ENCODE data around the gene ATXN1.
"Not testable (repeated sequence)": the region's sequence is repeated elsewhere in the genome, so short reads cannot be mapped to it uniquely, and the experiment has no call there.

ATXN1 gene

DNA sequence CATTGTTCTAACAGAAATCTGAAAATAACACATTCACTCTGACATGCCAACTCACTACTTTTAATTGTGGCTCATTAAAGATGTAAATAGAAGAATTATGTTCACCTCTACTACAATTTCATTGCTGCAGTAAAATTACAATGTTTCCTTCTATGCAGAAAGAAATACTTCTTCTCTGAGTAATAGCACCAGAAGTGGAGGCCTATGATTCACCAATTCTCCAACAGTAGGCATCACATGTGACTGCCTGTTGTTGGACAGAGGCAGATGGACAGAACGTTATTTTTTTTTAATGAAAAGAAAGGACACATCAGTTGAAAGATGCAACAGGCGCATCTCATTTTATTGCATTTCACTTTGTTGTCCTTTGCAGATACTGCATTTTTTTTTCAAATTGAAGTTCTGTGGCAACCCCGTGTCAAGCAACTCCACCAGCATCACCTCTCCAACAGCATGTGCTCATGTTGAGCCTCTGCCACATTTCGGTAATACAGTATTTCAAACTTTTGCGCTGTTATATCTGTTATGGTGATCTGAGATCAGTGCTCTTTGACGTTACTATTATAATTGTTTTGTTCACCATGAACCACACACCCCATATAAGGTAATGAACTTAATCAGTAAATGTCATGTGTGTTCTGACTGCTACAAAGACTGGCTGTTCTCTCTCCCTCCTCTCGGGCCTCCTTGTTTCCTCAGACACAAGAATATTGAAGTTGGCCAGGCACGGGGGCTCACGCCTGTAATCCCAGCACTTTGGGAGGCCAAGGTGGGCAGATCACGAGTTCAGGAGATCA is 121.4 kb downstream of the ATXN1 start:
- peak; percentile 66 for DNase-seq (ENCODE audit: low spot score)

DNA sequence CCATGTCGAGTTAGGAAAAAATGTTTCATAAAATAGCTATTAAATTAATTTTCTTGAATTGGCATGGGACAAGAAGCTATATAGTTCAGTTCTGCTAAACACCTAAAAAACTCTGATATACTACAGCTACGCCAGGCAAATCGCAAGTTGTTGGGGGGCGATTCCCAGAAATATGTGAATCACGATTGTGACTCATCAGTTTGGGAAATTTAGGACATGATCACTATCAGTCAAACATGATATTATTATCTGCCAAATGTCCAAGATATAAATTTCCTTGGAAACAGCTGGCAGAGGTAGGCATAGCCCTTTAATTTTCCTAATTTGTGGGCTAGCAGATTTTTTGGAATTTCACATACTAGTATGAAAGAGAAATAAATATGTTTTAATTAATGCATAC is 123.6 kb downstream of the ATXN1 start:
- DNase-seq (ENCODE audit: low spot score) = no peak

DNA sequence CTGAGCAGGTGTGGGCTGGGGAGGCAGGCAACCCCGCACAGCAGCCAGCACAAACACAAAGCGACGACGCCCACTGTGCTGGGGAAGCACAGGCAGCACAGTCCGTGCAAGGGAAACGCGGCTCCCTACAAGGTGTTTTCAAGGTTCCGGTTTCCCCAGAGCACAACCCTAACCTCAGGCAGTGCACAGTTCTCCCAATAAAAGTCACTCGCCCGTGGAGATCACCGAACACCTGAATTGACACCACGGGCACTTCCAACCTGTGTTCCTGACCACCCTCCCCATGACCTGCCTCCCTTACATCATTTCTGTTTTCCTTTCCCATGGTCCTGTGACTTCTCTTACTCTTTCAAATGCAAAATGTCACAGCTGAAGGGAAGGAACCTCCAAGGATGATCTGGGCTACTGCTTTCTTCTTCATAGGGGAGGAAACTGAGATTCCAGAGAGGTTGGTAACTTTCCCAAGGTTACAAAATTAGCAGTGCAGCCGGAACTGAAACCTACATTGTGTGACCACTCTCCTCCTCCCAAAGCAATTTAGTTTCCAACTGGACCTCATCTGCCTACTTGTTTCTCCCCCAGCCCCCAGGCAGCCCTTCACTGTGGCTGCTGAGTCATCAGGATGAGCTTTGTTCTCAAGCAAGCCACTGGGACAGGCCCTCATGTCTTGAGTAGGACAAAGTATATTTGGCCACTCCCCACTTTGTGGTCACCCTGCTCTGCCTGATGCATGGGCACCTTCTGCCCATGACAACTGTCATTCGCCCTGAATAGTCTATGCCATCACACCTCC is 125.3 kb downstream of the ATXN1 start:
- peak; percentile 43 for DNase-seq (ENCODE audit: low spot score)

DNA sequence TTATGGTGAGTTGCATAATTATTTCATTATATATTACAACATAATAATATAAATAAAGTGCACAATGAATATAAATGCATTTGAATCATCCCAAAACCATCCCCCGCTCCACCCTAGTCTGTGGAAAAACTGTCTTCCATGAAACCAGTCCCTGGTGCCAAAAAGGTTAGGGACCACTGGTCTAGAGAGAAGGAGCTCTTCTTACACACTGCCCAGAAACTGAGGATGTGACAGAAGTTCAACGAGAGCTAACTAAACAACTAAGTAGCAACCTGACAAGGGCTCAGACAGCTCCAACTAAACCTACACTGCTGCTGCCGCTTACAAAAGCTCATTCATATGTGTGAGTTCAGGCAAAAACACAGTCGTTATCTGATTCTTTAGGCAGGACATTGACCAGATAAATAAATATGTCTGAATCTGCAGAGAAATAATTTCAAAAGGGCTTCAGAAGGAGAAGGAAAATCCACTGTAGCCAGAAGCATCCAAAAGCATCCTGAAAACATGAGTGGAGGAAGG is 125.9 kb downstream of the ATXN1 start:
- no peak for DNase-seq (ENCODE audit: low spot score)

DNA sequence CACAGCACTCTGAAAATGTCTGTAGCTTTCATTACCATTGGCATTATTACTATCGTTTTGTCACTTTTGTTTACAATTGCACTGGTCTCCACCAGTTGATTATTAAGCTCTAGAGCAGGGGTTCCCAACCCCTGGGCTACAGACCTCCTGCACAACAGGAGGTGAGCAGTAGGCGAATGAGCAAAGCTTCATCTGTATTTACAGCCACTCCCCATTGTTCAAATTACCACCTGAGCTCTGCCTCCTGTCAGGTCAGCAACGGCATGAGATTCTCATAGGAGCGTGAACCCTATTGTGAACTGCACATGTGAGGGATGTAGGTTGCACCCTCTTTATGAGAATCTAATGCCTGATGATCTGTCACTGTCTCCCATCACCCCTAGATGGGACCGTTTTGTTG is 126.4 kb downstream of the ATXN1 start:
- DNase-seq (ENCODE audit: low spot score) = no peak

DNA sequence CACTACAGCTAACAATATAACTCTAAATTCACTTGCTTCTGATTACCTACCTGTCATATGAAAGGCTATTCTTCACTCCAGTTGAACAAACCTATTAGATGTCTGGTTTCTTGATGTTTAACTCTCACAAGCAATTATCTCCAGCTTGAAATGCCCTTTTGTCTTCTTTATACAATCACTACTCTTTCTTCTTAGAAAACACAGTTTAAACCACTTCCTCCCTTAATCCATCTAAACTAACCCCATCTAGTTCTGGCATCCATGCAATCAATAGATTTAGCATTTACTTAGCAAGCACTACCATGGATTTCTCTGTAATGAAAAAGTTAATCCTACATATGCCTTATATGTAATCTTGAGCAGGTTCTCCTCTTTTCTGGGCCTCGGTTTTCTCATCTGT is 127.3 kb downstream of the ATXN1 start:
- DNase-seq (ENCODE audit: low spot score) = no peak

DNA sequence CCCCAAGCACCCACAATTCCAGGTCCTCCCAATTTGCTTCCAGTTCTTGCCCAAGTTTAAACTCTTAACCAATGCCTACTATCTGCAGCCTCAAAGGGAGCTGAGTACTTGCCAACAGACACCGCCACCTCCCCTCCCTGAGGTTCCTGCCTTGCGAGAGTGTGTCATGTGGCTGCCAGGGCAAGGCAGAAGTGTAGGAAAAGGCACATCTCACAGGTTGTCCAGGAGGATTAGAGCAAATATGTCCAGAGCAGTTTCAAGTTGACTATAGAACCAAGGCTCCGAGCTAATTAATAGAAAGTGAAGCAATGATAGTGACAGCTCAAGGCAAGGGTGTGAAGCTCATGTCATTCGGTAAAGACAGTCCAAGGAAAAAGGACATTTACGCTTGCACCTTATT is 127.8 kb downstream of the ATXN1 start:
- no peak for DNase-seq (ENCODE audit: low spot score)

DNA sequence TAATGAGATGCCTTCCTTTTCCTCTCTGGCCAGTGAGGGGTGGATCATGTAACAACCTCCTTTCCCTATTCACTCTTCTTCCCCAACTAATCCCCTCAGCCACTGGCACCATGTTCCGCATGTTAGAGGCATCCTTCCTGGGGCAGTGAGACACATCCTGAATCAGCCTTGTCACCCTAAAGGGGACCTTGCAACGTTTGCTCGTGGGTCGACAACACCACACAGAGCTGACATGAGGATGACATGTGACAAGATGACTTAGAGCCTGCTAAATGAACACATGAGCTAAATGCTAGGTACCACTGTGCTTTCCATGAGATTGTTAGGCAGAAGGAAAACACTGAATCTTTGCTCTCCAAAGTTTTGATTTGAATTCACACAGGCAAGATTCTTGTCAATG is 129.2 kb downstream of the ATXN1 start:
- no peak for DNase-seq (ENCODE audit: low spot score)

DNA sequence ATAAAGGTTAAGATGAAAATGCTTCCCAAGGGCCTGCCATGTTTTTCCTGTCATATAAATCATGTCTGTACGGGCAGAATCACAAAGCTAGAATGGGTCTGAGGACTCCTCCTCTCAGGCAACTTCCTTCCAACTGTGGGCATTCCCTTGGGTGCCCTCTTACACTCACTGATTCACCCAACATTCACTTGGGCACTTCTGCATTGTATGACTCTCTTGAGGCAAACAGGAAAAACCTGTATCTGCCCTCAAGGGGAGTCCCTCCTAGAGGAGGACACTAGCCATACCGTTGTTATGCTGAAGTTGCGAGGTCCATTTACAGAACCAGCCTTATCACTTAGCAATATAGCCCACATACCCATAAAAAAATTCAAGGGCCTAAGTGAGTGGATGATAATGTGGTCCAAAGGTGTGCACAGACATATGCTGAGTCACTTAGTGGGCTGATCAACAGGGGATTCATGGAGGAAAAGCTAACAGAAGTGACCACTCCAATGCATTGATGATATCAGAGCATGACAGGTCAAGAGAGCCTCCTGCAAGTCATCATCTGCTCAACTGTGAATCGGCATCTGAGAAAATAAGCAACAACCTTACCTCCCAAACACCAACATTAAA is 131.1 kb downstream of the ATXN1 start:
- no peak for DNase-seq (ENCODE audit: low spot score)

DNA sequence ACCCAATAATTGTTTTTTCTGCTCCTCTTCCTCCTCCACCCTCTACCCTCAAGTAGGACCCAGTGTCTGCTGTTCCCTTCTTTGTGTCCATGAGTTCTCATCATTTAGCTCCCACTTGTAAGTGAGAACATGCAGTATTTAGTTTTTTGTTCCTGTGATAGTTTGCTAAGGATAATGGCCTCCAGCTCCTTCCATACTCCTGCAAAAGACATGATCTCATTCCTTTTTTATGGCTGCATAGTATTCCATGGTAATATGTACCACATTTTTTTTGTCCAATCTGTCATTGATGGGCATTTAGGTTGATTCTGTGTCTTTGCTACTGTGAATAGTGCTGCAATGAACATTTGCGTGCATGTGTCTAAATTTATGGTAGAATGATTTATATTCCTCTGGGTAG is 132.7 kb downstream of the ATXN1 start:
- not testable (repeated sequence) for DNase-seq (ENCODE audit: low spot score)

DNA sequence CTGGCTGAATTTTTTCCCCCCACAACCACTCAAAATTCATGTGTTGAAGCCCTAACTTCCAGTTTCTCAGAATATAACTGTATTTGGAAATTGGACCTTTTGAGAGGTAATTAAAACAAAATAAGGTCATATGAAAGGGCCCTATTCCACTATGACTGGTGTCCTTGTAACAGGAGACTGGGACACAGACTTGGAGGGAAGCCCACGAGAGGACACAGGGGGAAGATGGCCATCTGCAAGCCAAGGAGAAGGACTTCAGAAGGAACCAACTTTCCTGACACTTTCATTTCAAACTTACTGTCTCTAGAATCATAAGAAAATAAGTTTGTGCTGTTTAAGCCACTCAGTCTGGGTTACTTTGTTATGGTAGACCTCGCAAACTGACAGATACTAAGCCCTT is 134.6 kb downstream of the ATXN1 start:
- DNase-seq (ENCODE audit: low spot score) = no peak

DNA sequence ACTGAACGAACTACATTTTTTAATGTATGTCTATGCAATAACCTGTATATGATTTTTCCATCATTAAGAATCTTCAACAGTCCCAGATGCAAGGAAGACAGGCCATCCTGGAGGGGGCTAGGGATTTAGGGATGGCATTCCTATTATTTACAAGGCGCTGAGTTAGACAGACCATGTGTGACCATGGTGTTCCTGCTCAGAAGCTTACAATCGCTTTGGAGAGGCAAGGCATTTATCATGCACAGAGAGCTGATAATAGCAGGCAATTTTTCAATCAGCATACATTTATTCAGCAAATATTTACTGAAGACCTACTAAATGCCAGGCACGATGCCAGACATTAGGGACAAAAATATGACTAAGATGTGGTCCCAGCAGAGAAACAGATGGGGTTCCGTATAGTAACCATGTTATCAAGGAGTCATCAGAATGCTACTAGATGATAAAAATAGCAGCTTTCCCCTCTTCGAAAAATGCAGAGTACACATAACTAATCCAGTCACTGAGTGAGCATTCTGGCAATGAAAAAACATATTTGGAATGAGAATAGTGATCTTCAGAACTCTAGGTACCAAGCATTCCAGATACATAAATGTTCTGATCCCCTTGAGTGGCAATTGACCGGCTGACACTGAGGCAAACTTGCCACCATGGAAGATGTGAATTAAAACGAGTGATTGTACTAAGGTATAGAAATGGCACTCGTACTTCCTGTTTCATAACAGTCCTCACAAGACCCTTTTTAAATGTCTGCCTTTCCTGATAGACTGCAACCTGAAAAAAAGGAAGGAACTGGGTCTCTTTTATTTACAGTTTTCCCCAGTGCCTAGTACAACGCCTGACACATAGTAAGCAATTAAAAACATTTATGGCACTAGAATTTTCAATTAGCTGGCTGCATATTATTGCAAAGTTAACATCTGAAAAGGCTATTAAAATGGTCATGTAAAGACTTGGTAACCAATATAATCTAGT is 135.7 kb downstream of the ATXN1 start:
- peak; percentile 60 for DNase-seq (ENCODE audit: low spot score)

DNA sequence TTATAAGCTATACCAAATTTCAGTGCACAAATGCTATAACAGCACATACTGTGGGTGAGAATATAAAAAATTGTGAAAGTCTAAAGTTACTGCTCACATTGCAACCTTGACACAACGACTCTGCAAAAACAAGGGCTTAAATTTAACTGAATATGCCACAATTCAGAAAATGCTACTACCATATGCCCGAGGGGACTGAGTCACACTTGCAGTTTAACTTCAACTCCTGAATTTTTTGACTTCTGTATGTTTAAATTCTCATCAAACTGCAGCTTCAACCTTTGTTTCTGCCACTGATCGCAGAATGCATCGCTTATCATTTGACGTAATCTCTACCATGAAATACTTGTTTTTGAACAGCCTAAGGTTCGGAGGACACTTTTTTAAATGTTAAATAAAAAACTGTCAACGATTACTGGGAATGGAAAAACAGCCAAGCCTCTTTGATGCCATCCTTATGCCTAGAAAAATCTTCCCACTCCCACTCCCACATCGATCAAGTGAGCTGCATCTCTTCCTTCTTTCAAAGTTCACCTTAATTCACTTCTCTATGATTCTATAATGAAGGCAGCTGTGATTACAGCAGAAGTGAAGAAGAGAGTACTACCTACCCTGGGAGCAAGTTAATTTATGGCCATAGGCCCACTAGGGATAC is 136.5 kb downstream of the ATXN1 start:
- no peak for DNase-seq (ENCODE audit: low spot score)

DNA sequence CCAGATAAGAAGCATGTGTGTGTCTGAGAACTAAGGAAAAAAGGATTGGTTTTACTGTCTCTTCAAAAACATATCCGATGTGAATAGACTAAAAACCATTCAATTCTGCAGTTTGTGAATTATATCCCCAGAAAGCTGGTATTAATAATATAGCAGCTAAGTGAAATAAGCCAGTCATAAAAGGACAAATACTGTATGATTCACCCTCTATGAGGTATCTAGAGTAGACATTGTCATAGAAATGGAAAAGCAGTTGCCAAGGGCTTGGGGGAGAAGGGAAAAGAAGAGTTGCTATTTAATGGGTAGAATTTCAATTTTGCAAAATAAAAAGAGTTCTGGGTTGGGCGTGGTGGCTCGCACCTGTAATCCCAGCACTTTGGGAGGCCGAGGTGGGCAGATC is 137.5 kb downstream of the ATXN1 start:
- DNase-seq (ENCODE audit: low spot score) = no peak

DNA sequence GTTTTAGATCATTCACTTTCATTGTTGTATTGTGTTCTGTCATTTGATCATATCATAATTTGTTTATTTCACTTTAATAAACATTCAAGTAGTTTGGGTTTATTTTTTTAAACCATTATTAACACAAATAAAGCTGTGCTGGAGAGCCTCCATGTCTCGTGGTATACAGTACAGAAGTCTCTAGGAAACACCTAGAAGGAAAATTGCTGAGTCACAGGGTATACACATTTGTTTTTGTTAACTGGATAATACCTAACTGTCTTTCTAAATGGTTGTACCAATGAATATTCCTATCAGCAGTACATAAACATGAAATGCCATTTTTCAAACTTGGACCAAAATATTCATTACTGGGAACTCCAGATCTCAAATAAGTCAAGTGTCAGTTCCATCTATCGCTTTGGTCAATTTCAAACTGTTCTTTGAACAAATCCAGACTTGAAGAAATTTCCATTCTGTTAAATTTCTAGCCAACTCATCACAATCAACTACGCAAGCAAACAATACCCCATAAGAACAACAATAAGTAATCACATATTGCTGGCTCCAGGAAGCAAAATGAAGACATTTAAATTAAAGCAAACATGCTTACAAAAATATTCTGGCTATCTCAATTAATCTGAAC is 138.1 kb downstream of the ATXN1 start:
- no peak for DNase-seq (ENCODE audit: low spot score)

DNA sequence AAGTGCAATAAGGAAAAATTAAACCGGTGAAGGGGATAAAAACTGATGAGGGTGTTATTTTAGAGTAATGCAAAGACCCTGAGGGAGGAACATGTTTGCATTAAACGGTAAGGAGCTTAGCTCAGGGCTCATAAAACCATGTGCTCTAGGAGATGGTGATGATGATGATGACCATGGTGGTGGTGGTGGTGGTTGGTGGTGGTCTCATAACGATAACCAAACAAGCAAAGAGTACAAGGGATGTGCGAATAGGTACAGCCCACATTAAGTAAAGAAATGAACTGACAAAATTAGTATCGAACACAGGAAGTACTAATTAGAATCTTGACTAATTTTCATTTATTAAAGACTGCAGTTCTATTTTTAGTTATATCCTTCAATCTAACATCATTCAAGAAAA is 139.1 kb downstream of the ATXN1 start:
- DNase-seq (ENCODE audit: low spot score) = no peak

DNA sequence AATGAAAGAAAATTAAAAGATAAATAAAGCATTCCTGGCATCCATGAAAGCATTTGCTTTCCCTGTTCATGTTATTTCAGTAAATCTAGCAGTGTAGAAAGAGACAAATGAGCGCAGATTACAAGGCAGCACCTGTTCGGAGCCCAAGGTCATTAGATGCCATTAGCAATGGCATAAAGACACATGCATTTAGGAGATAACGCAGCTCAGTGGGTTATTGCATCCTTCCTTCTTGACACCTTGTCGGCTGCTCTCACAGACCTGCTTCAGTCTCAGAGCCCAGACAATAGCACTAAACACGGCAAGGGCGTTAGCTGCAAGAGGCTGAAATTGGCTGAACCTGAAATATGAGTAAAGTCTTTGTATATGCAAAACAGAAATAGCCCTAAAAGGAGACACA is 140.3 kb downstream of the ATXN1 start:
- DNase-seq (ENCODE audit: low spot score) = no peak

DNA sequence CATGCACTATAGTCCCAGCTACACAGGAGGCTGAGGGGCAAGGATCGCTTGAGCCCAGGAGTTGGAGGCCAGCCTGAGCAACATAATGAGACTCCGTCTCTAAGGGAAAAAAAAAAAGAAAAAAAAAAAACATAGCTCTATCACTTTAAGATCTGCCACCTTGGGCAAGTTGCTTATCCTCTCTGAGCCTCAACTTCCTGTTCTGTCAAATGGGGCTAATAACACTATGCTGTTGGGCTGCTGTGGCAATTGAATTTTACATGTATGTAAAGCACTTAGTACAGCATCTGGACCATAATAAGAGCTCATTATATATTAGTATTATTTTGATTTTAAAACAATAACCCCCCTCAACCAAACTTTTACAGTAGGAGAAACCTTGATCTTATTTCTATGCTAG is 141.5 kb downstream of the ATXN1 start:
- DNase-seq (ENCODE audit: low spot score) = no peak

DNA sequence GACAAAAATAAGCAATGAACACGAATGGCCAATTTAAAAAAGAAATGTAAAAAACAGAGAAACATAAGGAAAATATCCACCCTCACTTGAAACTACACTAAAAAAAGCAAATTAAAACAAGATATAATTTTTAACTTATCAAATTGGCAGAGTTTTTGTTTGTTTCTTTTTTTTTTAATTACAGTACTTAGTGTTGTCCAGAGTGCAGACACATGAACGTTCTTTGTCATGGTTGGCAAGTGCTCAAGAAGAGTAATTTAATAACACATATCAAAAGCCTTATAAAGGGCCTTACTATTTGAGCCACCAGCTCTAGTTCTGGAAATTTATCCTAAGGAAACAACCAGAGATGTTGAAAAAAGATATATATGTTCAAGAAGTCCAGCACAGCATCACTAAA is 142.3 kb downstream of the ATXN1 start:
- DNase-seq (ENCODE audit: low spot score) = no peak

DNA sequence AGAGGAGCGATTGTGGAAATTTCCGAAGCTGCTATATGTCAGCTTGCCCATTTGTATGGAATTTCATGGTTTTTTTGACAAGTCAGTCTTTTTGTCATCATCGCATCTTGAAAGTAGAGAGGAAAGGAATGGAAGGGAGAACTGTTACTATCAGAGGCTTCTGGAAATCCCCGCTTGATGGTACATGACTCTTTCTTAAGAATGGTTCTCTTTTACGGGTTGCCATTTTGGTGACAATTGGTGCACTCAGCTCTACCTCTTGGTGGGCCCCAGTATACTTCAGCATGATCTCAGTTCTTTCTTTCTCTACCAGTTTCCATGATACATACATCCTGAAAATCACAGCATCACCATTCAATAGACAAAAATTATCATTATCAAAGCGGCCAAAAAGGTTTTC is 146.0 kb downstream of the ATXN1 start:
- DNase-seq (ENCODE audit: low spot score) = not testable (repeated sequence)

DNA sequence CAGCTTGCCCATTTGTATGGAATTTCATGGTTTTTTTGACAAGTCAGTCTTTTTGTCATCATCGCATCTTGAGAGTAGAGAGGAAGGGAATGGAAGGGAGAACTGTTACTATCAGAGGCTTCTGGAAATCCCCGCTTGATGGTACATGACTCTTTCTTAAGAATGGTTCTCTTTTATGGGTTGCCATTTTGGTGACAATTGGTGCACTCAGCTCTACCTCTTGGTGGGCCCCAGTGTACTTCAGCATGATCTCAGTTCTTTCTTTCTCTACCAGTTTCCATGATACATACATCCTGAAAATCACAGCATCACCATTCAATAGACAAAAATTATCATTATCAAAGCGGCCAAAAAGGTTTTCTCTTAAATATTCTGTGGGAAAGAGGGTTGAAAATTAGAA is 147.1 kb downstream of the ATXN1 start:
- DNase-seq (ENCODE audit: low spot score) = not testable (repeated sequence)

Measured in hepatic stellate cell (primary cell).